HG03342 (cell line): ENCODE results near the gene POU3F1.

Experiments used
- ATAC-seq: cut with Tn5 transposase; IDR thresholded peaks from one replicate; pipeline ENCODE4 v1.9.1; 2021; ENCODE audit warnings: mild to moderate bottlenecking, moderate library complexity; ENCODE audit not compliant: unreplicated experiment

POU3F1 gene

DNA sequence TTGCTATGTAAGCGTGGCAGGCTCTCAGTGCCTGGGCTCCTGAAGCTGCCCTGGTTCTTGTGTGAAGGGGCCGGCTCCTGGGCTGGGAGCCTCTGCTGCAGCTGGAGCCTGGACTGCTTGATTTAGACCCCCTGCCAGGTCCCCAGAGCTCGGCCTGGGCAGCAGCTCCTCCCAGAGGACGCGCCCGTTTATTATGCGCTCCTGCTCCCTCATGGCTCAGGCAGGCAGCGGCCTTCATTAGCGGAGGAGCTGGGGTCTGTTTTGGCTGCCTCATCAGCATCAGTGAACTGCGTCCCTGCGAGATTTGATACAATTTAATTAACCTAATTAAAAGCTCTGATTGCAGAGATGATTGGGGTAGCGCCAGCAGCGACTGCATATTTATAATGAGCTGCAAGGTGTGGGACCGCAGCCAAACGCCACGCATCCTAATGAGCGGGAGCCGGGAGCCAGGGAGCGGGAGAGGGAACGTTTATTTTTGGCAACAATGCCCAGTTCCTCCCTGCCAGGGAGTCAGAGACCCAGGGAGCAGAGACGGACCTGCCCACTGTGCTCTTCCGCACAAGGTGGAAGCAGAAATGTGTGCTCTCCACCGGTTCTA, 17.4 kb downstream of the POU3F1 start:
- no peak for ATAC-seq

DNA sequence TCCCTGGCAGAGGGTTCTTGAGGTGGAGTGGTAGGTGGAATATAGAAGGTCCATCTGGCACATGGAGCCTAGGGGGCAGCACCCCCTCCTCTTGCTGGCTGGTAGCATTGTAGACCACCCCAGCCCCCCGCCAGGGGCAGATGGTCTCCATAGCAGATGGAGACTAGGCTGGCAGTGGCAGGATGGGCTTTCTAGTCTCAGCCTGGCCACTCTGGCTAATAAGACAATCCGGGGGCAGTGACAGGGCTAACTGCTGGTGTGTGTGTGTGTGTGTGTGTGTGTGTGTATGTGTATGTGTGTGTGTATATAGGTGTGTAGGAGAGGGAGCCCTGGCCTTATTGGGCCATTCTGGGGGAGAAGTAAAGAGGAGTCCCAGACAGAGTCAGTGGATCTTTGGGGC, 17.9 kb downstream of the POU3F1 start:
- peak; percentile 10 for ATAC-seq

DNA sequence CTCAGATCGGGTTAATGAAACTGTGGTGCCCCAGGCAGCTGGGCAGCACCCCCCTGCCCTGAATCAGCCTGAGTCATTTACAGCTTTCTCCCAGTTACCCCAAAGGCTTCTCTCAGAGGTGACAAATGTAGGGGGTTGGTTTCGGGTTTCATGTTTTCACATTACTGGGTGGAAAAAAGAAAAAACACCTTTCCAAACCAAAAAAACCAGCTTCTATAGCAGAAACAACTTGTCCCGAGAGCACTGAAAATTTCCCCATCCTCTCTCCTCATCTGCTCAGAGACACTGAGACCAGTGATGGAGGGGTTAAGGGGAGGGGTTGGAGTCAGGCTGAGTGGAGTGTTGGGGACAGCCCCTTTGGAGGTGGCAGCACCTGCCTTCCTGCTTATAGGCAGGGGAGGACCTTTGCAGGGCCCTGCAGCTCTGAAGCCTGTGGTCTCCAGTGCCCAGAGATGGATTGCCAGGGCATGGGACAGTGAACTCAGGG, 18.4 kb downstream of the POU3F1 start:
- ATAC-seq: peak; percentile 55

DNA sequence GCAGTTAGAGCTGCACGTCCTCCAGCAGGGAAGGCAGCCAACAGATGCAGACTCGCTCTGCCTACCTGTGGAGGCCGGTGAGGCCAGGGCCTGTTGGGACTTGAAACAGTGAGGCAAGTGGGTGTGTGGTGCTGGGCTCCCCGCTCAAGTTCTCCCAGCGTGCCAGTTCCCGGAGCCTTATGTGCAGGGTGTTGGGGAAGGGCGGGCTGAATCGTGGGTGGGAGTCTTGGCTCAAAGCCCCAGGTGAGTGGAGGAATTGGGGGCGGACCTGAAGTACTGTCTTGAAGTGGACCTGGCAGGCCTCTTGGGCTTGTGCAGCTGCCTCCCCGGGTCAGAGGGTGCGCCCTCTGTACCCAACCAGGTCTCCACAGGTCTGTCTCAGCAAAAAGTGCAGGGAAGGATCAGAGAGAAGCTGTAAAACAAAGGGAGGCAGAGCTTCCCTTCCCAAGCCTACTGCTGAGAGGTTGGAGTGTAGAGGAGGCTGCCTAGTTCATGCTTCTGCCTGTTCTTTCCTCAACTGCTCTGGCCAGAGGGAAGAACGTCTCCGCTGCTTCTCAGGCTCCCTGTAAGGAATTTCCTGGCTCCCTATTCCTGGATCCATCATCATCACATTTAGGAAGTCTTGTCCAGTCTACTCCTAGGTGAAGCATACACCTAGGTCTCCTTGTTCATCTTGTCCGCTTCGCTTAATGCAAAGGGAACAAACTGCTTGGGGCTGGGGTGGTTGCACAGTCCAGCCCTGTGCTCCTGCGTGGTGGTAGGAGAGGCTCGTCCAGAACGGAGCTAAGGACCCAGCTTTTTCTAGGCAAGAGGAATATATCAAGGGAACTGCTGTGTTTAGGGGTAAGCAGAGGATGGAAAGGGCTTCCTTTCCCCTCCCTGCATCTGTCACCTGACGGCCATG, 19.1 kb downstream of the POU3F1 start:
- no peak for ATAC-seq

DNA sequence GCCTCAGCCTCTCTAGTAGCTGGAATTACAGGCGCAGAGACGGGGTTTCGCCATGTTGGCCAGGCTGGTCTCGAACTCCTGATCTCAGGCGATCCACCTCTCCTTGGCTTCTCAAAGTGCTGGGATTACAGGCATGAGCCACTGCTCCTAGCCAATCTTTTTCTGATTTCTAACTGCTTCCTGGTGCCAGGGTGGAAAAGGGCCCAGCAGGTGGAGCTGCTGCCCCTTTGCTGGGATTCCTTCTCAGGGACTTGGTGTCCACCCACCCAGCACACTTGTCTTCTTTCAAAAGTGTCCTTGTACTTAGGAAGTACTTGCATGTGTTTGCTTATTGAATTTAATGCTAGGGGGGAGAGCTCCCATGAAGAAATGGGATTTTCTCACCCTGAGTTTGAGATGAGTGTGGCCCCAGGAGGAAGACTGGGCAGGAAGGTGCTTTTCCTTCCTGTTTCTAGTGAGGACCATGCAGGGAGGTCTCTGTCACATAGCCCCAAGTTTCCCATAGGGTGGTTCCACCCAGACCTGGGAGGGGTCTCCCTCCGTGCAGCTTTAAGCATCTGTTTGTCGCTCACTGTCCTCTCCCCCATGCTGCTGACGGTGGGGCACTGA, 19.9 kb downstream of the POU3F1 start:
- ATAC-seq: no peak

DNA sequence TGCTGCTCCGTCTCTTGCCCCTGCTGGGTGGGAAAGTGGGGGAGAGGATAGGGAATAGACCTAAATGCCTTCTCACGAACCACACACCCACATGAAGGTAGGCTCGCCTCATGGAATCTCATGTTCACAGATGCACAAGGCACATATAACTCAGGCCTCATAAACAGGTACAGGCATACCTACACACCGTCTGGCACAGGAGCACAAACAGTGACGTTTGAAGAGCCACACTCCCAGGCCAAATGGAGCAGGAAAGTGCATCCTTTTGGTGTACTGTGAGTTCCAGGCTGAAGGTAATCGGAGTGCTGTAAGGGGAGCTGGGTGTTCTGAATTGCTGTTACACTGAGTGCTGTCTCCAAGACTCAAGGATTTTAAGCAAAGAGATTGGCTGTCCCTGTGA, 20.9 kb downstream of the POU3F1 start:
- no peak for ATAC-seq

DNA sequence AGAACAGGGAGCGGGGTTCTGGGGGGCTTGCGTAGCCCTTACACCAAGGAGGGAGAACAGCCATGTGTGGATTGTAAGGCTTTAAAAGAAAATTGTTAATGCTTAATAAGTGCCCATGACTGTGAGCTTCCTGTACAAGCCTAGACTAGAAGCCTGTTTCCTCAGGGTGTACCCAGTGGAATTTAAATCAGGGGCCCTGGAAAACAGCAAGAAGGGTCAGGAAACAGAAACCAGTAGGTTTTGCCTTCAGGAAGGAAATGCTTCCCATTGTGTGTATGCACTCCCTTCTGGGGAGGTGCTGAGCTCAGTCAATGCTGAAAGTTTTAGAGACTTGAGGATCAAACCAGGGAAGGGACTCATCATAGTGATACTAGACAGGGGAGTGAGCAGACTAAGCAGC, 21.4 kb downstream of the POU3F1 start:
- ATAC-seq: no peak

DNA sequence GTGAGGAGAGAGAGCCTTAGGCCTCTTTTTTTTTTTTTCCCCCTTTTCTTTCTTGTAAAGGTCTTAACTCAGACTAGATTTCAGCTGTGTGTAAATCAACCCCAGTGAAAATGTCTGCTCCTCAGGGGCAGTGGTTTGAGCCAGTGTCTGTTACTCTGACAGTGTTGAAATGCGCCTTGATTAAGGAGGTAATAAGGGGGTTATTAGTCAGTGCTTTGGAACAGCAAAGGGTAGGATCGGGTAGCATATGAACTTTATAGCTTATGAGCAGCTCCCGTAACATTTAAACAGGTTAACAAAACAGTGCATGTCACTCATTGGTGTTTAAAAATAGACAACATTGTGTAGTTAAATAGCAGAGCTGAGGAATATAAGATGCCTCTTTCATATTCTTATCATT, 23.8 kb downstream of the POU3F1 start:
- no peak for ATAC-seq

DNA sequence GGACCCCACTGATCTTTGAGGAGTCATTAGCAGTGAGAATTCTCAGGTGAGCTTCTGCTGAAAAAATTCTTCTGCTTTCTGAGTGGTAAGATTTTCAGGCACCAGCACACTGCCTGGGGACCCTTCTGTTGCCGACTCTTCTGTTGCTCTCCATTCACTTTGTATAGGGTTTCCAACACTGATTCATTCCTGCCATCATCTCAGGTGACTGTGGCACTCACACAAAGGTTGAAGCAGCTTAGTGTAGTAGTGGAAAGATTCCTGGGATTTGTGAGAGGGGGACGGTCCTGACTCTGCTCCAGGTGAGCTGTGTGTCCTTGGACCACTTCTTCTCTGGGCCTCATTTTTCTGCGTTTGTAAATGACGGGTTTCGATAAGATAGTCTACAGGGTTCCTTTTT, 24.6 kb downstream of the POU3F1 start:
- no peak for ATAC-seq

DNA sequence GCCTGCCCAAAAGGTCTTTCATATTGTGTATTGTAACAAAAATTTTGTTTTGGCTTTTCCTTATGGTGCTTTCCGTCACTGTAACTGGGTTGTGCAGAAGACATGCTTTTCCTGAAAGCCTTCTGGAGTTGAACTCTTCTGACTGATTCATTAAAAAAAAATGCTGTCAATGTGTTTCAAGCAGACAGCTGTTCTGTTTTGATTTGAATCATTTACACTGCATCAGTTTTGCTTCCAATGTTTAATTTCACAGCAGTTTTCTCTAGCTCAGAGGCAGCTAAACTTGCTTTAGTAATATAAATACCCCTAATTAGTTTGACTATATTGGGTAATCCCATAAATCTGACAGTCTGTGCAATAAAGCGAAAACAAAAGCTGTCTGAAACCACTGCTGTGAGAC, 26.2 kb downstream of the POU3F1 start:
- no peak for ATAC-seq

DNA sequence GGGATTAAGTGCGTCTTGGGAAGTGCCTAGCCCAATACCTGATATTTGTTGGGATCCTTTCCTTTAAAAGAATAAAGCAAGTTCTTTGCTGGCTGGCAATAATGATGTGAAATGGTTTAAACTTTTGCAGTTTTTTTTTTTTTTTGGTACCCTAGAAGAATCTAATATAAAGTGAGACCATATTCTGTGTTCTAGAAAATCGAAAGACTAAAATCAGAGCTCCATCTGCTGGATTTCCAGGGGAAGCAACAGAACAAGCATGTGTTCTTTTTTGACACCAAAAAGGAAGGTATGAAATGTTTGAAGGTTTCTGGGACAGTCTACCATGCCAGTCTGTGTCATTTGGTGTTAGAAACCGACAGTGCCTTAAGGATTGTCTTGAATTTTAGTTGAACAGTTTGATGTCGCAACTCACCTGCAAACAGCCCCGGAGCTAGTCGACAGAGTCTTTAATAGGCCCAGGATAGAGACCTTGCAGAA, 27.7 kb downstream of the POU3F1 start:
- ATAC-seq: no peak

DNA sequence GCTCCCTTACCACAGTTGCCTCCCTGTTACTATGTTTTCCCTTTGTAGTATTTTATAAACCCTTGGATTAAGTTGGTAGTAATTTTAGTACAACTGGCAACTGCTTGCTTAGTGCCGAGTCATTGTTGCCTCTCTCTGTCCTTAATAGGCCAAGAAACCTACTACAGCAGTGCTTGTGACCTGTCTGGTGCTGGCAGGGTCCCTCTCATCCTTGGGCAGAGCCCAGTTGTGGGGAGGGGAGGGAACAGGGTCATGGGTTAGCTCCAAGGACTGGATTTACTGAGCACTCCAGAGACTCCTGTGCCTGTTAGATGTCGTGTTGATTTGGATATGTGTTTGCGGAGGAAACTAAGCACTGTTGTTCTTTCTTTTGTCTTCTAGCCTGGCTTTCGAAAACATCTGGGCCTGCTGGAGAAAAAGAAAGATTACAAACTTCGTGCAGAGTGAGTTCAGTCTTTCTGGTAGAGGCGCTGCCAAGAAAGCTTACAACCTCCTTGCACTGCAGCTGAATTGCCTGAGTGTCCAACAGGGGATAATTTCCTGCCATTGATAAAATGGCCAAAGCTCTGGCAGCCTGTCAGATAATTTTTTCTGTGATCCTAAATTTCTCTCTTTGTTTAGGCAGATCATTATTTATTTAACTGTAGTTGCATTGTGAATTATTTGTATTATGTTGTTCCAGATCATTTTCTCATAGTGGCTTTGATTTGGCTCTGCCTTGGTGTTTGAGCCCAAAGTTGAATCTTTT, 30.4 kb downstream of the POU3F1 start:
- no peak for ATAC-seq

DNA sequence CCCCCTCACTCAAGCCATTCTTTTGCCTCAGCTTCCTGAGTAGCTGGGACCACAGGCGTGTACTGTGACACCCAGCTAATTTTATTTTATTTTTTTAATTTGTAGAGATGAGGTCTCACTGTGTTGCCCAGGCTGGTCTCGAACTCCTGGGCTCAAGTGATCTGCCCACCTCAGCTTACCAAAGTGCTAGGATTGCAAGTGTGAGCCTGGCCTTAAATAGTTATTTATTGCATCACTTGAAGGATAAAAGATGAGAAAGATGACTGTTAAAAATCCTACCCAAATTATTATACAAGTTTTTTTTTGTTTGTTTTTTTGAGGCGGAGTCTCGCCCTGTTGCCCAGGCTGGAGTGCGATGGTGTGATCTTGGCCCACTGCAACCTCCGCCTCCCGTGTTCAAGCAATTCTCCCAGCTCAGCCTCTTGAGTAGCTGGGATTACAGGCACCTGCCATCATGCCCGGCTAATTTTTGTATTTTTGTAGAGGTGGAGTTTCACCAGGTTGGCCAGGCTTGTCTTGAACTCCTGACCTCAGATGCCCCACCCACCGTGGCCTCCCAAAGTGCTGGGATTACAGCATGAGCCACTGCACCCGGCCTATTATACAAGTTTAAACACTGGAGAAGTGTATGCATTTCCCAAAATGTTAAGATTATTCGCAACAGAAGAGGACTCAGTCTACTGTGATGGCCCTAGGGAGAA, 31.7 kb downstream of the POU3F1 start:
- no peak for ATAC-seq

DNA sequence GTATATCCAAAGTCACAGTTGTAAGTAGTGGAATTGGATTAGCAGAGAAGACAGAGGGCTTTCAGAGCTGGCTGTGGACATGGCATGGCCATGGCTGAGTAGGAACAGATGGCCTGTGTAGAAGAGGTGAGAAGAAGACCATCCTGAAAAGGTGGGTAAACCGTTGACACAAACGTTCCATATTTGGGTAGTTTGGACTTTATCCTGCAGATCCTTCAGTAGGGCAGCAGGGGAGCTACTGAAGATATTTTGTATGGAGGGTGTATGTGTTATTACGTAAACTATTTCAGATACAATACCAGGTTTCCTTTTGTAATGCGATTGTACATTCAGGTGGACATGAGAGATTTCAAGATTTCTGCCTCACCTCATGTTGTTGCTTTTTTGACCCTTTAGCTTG, 32.4 kb downstream of the POU3F1 start:
- no peak for ATAC-seq

DNA sequence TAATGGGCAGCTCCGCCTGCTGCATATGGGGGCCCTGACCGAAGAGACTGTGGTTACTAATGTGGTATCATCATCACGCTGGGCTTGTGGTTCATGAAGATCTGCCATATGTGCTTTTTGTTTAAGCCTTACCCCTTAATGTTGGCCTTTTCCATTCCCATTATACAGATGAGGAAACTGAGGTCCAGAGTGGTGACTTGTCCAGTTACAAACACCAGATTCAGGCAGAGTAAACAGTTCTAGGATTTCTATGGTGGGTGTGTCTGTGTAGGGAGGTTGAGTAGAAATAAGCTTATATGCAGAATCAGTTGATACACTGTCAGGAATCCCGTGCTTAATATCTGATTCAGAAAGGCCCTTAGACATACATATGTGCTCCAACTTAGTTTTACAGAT, 33.4 kb downstream of the POU3F1 start:
- ATAC-seq: no peak

DNA sequence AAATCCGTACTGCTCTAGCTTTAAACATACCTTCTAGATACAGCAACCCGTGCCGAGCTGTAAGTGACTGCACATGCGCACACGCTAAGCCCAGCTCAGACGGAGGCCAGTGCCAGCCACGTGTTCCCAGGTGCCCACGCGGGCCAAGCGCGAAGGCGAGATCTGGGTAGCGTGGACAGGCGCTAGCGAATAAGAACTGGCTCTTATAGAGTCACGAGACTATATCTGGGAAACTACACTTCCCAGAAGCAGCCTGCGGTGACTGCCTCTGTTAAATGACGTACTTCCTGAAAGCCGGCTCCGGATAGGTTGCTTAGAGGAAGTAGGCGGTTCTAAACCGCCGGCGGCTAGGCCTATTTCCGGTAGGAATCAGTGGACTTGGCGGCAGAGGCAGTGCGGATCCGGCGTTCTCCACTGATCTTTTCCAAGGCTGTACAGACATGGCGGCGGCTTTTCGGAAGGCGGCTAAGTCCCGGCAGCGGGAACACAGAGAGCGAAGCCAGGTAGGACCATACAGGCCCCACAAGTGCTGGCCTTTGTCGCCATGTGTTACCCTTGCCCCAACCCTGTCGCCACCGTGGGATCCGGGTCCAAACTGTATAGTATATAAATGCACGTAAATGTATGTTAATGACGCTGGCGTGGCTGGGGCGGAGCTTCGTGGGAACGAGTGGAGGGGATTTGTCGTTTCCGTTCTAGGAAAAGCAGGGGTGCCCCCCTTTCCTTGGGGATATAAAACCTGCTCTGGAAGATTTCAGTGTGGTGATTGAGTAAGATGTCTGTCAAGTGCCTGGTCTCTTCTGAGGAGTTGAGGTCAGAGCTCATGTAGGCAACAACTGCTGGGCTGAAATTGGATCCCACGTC, 34.0 kb downstream of the POU3F1 start, which contains the start of gene UTP11:
Gene UTP11 (plus strand): TSS at position 372 of the 864 bp plus-strand sequence. CDS start 69 bp downstream, at position 441.
- ATAC-seq: peak; percentile 92

DNA sequence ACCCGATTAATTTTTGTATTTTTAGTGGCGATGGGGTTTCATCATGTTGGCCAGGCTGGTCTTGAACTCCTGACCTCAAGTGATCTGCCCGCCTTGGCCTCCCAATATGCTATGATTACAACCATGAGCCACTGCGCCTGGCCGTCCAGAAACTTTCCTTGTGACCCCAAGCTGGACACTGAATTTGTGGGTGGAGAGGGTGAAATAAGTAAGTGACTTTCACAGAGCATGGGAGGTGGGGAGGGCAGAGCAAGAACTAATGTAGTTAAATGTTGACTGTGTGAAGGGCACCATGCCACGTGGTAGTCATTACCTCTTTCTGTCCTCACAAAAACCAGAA, 36.8 kb downstream of the POU3F1 start:
- ATAC-seq: no peak

DNA sequence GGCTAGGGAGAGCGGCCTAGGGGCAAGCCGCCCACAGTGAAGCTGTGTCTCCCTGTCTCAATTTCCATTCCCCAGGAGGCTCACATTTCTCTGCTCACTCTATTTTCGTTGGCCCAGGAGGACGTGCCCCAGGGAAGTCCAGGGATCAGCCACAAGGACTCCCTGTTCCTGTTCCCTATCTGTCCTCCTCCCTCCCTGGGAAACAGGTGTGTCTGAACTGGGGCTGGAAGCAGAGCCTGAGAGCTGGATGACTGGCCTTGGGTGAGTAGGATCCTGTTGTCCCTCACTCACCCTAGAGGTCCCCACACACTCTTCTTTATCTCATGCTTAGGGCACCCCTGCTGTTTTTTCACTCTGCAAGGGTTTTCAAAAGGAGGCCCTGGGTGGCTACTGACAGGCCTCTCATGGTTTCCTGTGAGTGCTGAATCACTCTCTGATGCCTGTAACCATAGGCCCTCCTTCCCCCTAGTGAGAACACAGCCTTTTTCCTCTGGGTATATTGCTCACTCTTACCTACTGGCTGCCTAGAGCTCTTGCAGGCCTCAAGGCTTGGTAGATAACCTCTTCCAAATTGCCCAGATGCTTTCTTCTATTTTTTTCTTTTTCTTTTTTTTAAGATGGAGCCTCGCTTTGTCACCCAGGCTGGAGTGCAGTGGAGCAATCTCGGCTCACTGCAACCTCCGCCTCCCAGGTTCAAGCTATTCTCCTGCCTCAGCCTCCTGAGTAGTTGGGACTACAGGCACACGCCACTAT, 37.3 kb downstream of the POU3F1 start:
- ATAC-seq: no peak
